Mesothelial cell of epicardium (in vitro differentiated cells): ENCODE results near the gene MUSK. TPM values are rescaled to one million over a fixed set of nuclear protein-coding genes. Genes with fewer than 3 reads are reported as not detected.

Experiments used
- DNase-seq, 2 experiments: peaks; one replicate each; pipeline ENCODE4 v3.0.0; 2021; ENCODE audit warnings: low spot score in 2 of 2; ENCODE audit not compliant: unreplicated experiment in 2 of 2
- H3K27ac Mint-ChIP-seq: 2 replicates; pipeline ENCODE4 v1.8.0; 2021; ENCODE audit warnings: mixed read lengths
- H3K27me3 Mint-ChIP-seq: 2 replicates; pipeline ENCODE4 v1.8.0; 2021; ENCODE audit warnings: low read depth, mixed read lengths
- H3K36me3 Mint-ChIP-seq: 2 replicates; pipeline ENCODE4 v1.8.0; 2021; ENCODE audit warnings: mixed read lengths
- H3K4me1 Mint-ChIP-seq: 2 replicates; pipeline ENCODE4 v1.8.0; 2021; ENCODE audit warnings: mixed read lengths
- H3K4me3 Mint-ChIP-seq: 2 replicates; pipeline ENCODE4 v1.8.0; 2021; ENCODE audit warnings: mild to moderate bottlenecking, moderate library complexity, mixed read lengths
- H3K9me3 Mint-ChIP-seq: 2 replicates; pipeline ENCODE4 v1.8.0; 2021; ENCODE audit warnings: mixed read lengths
- total RNA-seq: library from RNA; stranded (reverse); gene quantifications from 3 replicates; pipeline ENCODE4 v1.2.1, GENCODE V29; 2021
- TF ChIP-seq, protein P1 (sequence below): fragments of 200-600 bp; sonication (generic); IDR thresholded peaks from one replicate; pipeline ENCODE4 v1.5.0; 2021; ENCODE audit warnings: antibody characterized with exemption; ENCODE audit not compliant: unreplicated experiment

MUSK gene
- total RNA-seq, 1 donor from 2014 or later: 0.09 TPM

DNA sequence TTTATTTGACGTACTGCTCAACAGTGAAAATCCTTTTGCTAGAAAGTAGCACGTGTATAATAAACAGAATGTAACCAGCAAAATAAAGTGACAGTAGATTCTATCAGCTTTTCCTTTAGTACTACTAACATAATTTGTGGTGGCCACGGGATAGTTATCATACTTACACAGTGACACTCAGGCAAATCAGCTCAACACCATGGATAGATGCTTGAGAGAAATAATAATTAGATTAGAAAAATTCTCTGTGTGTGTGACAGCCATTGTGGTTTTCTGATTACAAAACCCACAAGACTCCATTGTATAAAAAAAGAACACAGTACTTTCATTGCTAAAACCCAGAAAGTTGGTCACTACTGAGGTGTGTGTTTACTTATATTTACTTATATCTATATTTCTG lies 101.1 kb downstream of the MUSK start:
- H3K9me3 Mint-ChIP-seq: no peaks in the 10 kb centered on the region
- H3K36me3 Mint-ChIP-seq: no peaks in the 10 kb centered on the region
- DNase-seq: no peak
- H3K27ac Mint-ChIP-seq: no peak overlapping the region
- peaks cover 9% of the 10 kb centered on the region for H3K4me1 Mint-ChIP-seq
- no peaks in the 10 kb centered on the region for H3K27me3 Mint-ChIP-seq
- H3K4me3 Mint-ChIP-seq: no peak overlapping the region
- TF ChIP-seq, protein P1, sequence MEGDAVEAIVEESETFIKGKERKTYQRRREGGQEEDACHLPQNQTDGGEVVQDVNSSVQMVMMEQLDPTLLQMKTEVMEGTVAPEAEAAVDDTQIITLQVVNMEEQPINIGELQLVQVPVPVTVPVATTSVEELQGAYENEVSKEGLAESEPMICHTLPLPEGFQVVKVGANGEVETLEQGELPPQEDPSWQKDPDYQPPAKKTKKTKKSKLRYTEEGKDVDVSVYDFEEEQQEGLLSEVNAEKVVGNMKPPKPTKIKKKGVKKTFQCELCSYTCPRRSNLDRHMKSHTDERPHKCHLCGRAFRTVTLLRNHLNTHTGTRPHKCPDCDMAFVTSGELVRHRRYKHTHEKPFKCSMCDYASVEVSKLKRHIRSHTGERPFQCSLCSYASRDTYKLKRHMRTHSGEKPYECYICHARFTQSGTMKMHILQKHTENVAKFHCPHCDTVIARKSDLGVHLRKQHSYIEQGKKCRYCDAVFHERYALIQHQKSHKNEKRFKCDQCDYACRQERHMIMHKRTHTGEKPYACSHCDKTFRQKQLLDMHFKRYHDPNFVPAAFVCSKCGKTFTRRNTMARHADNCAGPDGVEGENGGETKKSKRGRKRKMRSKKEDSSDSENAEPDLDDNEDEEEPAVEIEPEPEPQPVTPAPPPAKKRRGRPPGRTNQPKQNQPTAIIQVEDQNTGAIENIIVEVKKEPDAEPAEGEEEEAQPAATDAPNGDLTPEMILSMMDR: no peak

DNA sequence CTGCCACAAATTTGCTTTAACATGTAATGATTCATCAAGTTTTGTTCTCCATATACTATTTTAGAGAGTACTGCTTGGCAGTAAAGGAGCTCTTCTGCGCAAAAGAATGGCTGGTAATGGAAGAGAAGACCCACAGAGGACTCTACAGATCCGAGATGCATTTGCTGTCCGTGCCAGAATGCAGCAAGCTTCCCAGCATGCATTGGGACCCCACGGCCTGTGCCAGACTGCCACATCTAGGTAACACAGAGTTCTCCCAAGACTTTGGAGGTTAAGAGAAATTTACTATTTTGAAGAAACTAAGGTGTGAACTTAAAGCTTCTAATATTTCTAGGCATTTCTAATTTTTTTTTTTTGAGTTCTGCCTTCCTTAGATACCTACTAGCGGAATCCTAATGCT lies 107.1 kb downstream of the MUSK start:
- Mint-ChIP-seq H3K36me3 (no peaks in the 10 kb centered on the region), H3K4me1 (peaks cover 19% of the 10 kb centered on the region), H3K4me3 (no peak overlapping the region), H3K27me3 (no peaks in the 10 kb centered on the region), H3K9me3 (peaks cover 3% of the 10 kb centered on the region), H3K27ac (no peak overlapping the region)
- no peak for DNase-seq
- TF ChIP-seq, protein P1: no peak

DNA sequence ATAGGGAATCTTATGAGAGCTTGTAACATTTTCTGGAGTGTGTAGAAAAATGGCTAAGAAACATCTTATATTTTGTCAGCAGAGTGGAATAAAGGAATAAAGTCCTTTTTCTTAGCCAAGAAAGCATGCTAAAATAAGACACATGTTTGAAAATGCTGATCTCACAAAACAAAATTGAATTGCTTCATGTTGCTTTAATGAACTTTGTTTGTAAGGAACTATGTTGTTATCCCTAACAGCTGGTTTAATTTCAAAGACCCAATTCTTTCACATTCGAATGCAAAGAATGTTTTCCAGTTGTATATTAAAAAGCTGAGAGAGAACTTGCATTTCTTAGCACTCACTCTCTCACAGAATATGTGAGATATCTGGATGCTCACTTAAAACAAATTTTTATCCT lies 107.6 kb downstream of the MUSK start:
- peaks cover 3% of the 10 kb centered on the region for H3K9me3 Mint-ChIP-seq
- H3K27ac Mint-ChIP-seq: no peak overlapping the region
- H3K4me3 Mint-ChIP-seq: no peak overlapping the region
- no peak for DNase-seq
- no peaks in the 10 kb centered on the region for H3K36me3 Mint-ChIP-seq
- peaks cover 19% of the 10 kb centered on the region for H3K4me1 Mint-ChIP-seq
- H3K27me3 Mint-ChIP-seq: no peaks in the 10 kb centered on the region
- TF ChIP-seq, protein P1: no peak

DNA sequence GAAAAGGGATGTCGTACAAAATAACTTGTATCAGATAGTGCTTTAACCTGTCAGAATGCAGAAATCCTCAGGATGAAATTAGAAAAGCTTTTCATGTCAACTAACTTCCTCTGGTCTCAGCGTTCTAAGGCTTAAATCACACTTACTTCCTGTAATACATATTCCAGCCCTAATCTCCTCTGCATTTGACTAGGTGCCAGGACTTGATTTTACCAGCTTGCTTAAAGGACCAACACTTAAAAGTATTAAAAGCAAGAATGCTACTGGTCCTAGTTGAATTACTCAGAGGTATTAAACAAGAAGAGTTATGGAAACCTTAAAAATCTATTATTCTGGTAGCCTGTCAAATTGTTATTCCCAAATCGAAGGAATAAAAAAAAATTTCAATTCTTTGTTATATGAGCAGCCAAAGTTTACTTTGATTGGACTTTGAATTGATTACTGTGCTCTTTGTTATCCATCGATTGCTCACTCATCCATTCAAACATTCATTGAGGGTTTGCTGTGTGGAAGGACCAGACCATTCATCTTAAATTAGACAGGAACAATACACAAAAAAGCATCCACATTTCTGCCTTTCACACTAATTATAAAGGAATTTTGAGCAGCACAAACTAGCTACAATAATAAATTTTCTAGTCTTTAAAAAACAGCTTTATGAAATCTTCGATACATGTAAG lies 108.7 kb downstream of the MUSK start:
- Mint-ChIP-seq H3K9me3 (peaks cover 3% of the 10 kb centered on the region), H3K36me3 (no peaks in the 10 kb centered on the region), H3K4me3 (no peak overlapping the region), H3K27me3 (no peaks in the 10 kb centered on the region), H3K4me1 (peaks cover 19% of the 10 kb centered on the region), H3K27ac (no peak overlapping the region)
- no peak for DNase-seq
- TF ChIP-seq, protein P1: no peak

DNA sequence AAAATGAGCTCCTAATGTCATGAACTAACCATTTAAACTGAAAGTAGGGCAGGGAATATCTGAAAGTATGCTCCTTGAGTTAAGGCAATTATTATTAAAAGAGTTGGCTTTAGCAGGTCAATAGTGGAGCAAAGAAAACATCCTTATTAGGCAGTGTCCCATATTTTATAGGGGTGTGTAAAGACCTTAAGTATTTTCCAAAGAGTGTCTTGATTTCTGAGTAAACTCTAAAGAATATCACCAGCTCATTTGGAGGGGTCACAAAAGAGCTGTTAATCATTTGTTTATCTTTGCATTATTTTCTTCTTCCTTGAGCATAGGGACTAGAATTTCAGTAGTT lies 109.3 kb downstream of the MUSK start:
- TF ChIP-seq, protein P1: no peak
- Mint-ChIP-seq H3K27me3 (no peaks in the 10 kb centered on the region), H3K9me3 (peaks cover 3% of the 10 kb centered on the region), H3K36me3 (no peaks in the 10 kb centered on the region), H3K27ac (no peak overlapping the region), H3K4me3 (no peak overlapping the region), H3K4me1 (peaks cover 19% of the 10 kb centered on the region)
- no peak for DNase-seq

DNA sequence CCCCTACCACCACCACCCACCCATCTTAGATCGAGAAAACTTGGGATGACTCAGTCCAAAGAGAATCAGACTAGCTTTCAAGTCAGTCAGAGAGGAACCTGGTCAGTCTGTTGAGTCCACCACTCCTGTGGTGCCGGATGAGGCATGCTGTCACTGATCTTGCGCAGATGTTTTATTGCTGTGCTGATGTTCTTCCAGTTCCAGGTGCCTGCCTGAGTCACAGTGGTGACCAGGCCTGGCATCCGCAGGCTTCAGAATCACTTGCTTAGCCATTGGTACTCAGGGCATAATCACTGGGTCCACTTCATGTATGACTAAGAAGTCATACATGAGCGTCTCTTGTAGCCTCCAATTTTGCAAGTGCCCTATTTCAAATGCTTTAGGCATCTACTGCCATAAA lies 114.1 kb downstream of the MUSK start:
- H3K9me3 Mint-ChIP-seq: peaks cover 3% of the 10 kb centered on the region
- TF ChIP-seq, protein P1: no peak
- no peak for DNase-seq
- peaks cover 16% of the 10 kb centered on the region for H3K4me1 Mint-ChIP-seq
- no peak overlapping the region for H3K4me3 Mint-ChIP-seq
- no peaks in the 10 kb centered on the region for H3K36me3 Mint-ChIP-seq
- H3K27ac Mint-ChIP-seq: no peak overlapping the region
- no peaks in the 10 kb centered on the region for H3K27me3 Mint-ChIP-seq
